ENCODE results near the gene PCMT1.

Gene PCMT1

DNA sequence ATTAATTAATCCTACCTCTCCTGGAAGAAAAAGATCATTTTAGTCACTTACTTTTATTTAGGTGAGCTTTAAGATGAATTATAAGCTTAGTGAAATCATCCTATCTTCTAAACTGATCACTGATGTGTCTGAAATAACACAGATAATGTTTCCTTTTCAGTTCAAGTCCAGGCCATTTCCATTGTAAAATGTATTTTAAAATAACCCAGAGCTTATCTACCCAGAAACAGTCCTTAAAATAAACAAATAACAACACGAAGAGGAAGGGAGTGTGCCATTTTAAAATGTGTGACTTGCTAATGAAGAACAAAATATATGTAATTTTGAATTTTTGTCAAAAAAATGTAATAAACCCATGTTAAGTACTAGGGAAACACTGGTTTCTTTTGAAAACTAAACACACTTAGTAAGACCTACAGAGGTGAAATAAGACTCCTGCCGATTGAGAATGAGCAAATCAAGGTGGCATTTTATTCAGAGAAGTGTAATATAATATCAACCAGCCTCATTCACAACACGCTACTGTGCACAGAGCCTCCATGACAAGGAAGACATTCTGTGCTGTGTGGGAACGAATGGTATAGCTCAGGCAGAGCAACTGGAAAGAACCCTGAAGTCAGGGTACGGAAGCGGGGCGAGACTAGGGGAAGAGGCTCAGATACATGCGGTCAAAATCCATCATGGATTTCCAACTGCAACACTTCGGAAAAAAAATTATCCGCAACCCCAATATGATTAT lies 106.9 kb downstream of the PCMT1 start:
- no peak for DNase-seq

DNA sequence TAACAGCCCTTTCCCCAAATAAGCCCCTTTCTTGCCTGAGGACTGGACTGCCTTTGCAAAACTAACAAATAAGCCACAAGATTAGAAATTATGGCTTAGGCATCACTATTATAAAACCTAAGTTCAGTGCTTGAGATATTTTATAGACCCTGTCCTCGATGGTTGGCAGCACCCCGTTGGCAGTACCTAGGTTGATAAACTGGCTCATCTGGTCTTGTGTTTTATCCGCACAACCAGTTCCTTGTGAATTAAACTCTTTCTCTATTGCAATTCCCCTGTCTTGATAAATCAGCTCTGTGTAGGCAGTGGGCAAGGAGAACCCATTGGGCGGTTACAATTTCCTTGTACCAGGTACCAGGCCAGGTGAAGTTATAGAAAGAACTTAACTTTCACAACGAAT lies 108.0 kb downstream of the PCMT1 start:
- no peak for DNase-seq

DNA sequence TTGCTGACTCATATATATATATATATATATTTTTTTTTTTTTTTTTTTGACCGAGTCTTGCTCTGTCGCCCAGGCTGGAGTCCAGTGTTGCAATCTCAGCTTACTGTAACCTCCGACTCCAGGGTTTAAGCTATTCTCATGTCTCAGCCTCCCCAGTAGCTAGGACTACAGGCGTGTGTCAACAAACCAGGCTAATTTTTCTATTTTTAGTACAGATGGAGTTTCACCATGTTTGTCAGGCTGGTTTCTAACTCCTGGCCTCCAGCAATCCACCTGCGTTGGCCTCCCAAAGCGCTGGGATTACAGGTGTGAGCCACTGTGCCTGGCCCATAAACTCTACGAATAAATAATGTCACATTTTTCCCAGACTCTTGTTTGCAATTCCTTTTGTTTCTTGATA lies 109.8 kb downstream of the PCMT1 start:
- no peak for DNase-seq

DNA sequence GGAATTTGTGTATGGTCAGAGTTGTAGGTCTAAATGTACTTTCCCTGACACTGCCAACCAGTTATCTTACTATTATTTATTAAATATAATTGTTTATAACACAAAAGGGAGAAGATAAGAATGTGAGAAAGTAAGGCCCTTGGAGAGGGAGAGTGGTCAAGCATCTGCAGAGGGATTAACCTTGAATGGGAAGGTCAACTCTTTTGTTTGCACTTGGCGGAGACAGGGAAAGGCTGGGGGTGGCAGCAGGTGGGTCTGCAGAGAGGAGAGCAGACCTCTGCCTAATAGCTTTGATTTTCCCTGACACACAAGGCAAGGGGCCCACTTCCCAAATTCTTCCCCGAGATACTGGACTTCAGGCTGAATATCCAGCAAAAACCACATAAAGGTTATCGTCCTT lies 110.4 kb downstream of the PCMT1 start:
- DNase-seq: no peak

DNA sequence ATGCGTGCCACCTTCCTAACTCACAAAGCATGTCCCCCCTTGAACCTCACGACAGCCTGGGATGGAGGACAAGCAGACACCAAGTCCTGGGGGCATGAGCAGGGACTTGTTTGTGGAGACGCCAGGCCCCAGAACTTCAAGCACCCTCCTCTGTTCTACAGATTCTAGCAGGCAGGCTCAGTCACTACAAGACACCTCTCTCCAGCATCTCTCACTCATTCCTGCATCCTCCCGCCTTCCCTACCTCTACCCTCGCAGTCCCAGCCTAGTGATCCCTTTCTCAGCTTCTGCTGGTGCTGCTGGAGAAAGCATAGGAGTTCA lies 110.9 kb downstream of the PCMT1 start:
- no peak for DNase-seq

All from NCI-H1930 (cell line).